ENCODE results near the gene ARHGAP25.

Gene ARHGAP25

GRCh38 chr2:68796295-68796905 is 61.8 kb downstream of the ARHGAP25 start:
- H3K27me3 ChIP-seq (ENCODE audit: low read length), result no peaks in the 10 kb centered on the region
- no peak overlapping the region for H3K4me3 ChIP-seq (ENCODE audit: insufficient read depth, low read length, poor library complexity, severe bottlenecking)
- H3K27ac ChIP-seq (ENCODE audit: low read depth, low read length), result no peak overlapping the region
- no peaks in the 10 kb centered on the region for H3K9me3 ChIP-seq (ENCODE audit: insufficient read depth, low read length)
- H3K9me2 ChIP-seq (replicated peaks; ENCODE audit: insufficient read depth, low read length), result no peaks in the 10 kb centered on the region
- H3K4me2 ChIP-seq (ENCODE audit: low read depth, low read length, poor library complexity, severe bottlenecking), result no peak overlapping the region
- H3K9ac ChIP-seq (ENCODE audit: low read length), result no peak overlapping the region
- H3K36me3 ChIP-seq (ENCODE audit: low read length), result peaks cover 36% of the 10 kb centered on the region
- H4K20me1 ChIP-seq (ENCODE audit: low read depth, low read length), result no peaks in the 10 kb centered on the region
- H2AFZ ChIP-seq (ENCODE audit: low read depth, low read length, severe bottlenecking), result no peak overlapping the region
- peaks cover 72% of the 10 kb centered on the region for H3K79me2 ChIP-seq (ENCODE audit: insufficient read depth, low read length)
- H3F3A ChIP-seq (ENCODE audit: insufficient read depth), result no peaks in the 10 kb centered on the region; the same call in 1 of the 2 replicates
- TF ChIP-seq CTCF (IDR thresholded peaks at IDR 0.05; ENCODE audit: insufficient read depth, low read length, poor library complexity, severe bottlenecking) (no peak), EZH2phosphoT487 (conservative IDR thresholded peaks at IDR 0.05; ENCODE audit: low read length) (no peak)

- H3K9me2 ChIP-seq (replicated peaks; ENCODE audit: insufficient read depth, low read length), result no peaks in the 10 kb centered on the region
- H3K27me3 ChIP-seq (ENCODE audit: low read length), result no peaks in the 10 kb centered on the region
- H3K4me2 ChIP-seq (ENCODE audit: low read depth, low read length, poor library complexity, severe bottlenecking), result no peak overlapping the region
- H2AFZ ChIP-seq (ENCODE audit: low read depth, low read length, severe bottlenecking), result no peak overlapping the region
- no peaks in the 10 kb centered on the region; the same call in 1 of the 2 replicates for H3F3A ChIP-seq (ENCODE audit: insufficient read depth)
- peaks cover 24% of the 10 kb centered on the region; the same call in 1 of the 2 replicates for H3K36me3 ChIP-seq (ENCODE audit: low read length)
- no peak overlapping the region for H3K4me3 ChIP-seq (ENCODE audit: insufficient read depth, low read length, poor library complexity, severe bottlenecking)
- peaks cover 51% of the 10 kb centered on the region for H3K79me2 ChIP-seq (ENCODE audit: insufficient read depth, low read length)
- H3K27ac ChIP-seq (ENCODE audit: low read depth, low read length), result no peak overlapping the region
- no peak overlapping the region for H3K9ac ChIP-seq (ENCODE audit: low read length)
- H4K20me1 ChIP-seq (ENCODE audit: low read depth, low read length), result no peaks in the 10 kb centered on the region
- no peaks in the 10 kb centered on the region for H3K9me3 ChIP-seq (ENCODE audit: insufficient read depth, low read length)
- TF ChIP-seq CTCF (IDR thresholded peaks at IDR 0.05; ENCODE audit: insufficient read depth, low read length, poor library complexity, severe bottlenecking) (no peak), EZH2phosphoT487 (conservative IDR thresholded peaks at IDR 0.05; ENCODE audit: low read length) (no peak)
These were observed 64.0 kb downstream of the ARHGAP25 start for GRCh38 chr2:68798569-68798968.

DNA sequence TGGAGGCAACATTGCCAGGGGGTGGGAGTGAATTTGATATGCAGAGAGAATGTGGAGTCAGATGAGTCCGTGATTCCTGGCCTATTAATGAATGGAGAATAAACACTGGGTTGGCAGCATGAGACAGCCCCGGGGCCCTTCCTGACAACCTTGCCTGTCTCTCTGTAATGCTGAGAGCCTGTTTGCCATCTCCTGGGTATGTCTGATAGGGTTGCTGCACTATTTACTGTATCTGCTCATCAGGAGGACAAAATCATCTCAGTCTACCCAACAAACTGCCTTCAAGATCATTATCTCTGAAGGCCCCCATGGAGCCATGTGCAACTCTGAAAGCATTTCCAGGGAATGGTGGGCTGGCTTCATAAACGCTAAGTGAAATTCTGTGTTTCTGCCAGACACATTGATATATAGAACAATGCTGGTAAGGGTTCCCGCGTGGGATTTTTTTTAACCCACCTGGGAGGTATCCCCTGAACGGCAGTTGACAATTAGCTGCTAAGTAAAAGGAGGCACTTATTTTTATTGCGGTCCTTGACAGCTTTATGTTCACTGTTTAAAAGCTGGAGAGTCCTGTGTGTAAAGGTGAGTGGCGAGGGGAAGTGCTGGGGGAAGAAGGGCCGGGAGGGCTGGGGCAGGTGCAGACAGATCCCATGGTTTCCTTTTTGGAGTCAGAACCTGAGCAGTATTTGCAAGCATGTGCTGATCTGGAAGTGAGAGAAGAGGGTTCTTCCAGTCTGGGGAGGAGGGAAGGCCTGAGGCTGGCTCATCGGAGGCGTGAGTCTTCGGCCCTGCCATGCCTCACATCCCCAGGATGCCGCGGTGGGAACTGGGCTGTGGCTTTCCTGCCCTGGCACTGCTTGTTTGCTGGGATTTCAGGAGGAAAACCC is 64.8 kb downstream of the ARHGAP25 start:
- Histone ChIP-seq H3K9me3 (ENCODE audit: insufficient read depth, low read length) (no peaks in the 10 kb centered on the region), H3K27ac (ENCODE audit: low read depth, low read length) (no peak overlapping the region), H3K4me2 (ENCODE audit: low read depth, low read length, poor library complexity, severe bottlenecking) (no peak overlapping the region), H3K27me3 (ENCODE audit: low read length) (no peaks in the 10 kb centered on the region), H3K9ac (ENCODE audit: low read length) (no peak overlapping the region), H3K4me3 (ENCODE audit: insufficient read depth, low read length, poor library complexity, severe bottlenecking) (no peak overlapping the region), H2AFZ (ENCODE audit: low read depth, low read length, severe bottlenecking) (no peak overlapping the region), H3K79me2 (ENCODE audit: insufficient read depth, low read length) (peaks cover 42% of the 10 kb centered on the region), H3F3A (ENCODE audit: insufficient read depth) (no peaks in the 10 kb centered on the region; the same call in 1 of the 2 replicates), H4K20me1 (ENCODE audit: low read depth, low read length) (no peaks in the 10 kb centered on the region), H3K36me3 (ENCODE audit: low read length) (peaks cover 24% of the 10 kb centered on the region; the same call in 1 of the 2 replicates), H3K9me2 (replicated peaks; ENCODE audit: insufficient read depth, low read length) (no peaks in the 10 kb centered on the region)
- TF ChIP-seq EZH2phosphoT487 (conservative IDR thresholded peaks at IDR 0.05; ENCODE audit: low read length) (no peak), CTCF (IDR thresholded peaks at IDR 0.05; ENCODE audit: insufficient read depth, low read length, poor library complexity, severe bottlenecking) (no peak)

Data from SU-DHL-6 (cell line).